Skeletal muscle tissue (tissue), 4 donors: ENCODE data around the gene PKP3. TPM values are rescaled to one million over a fixed set of nuclear protein-coding genes. Genes with fewer than 3 reads are reported as not detected.
"Not testable (repeated sequence)": the region's sequence is repeated elsewhere in the genome, so short reads cannot be mapped to it uniquely, and the experiment has no call there.

Source experiments
- H3K27ac ChIP-seq: one replicate; pipeline ENCODE4 v1.7.0; 2013; ENCODE audit warnings: mild to moderate bottlenecking, low read depth, low read length, inconsistent platforms
- H3K27me3 ChIP-seq, 3 donors: one replicate each; pipeline ENCODE4 v1.7.0; 2013; ENCODE audit warnings: low read length in 3 of 3; ENCODE audit not compliant: control insufficient read depth in 3 of 3, insufficient read depth in 3 of 3
- H3K36me3 ChIP-seq, 3 donors: one replicate each; pipeline ENCODE4 v1.7.0; 2013; ENCODE audit warnings: low read length in 3 of 3; ENCODE audit not compliant: control insufficient read depth in 3 of 3, insufficient read depth in 3 of 3
- H3K4me1 ChIP-seq, 3 donors: one replicate each; pipeline ENCODE4 v1.7.0; 2013; ENCODE audit warnings: low read length in 3 of 3, mild to moderate bottlenecking in 3 of 3; ENCODE audit not compliant: control insufficient read depth in 3 of 3, insufficient read depth in 3 of 3
- H3K4me3 ChIP-seq, 3 donors: one replicate each; pipeline ENCODE4 v1.7.0; 2013; ENCODE audit warnings: low read length in 3 of 3
- H3K9ac ChIP-seq, 3 donors: one replicate each; pipeline ENCODE4 v1.7.0; 2013; ENCODE audit warnings: low read length in 3 of 3, mild to moderate bottlenecking in 3 of 3, moderate library complexity in 2 of 3, low read depth in 1 of 3
- H3K9me3 ChIP-seq, 3 donors: one replicate each; pipeline ENCODE4 v1.7.0; 2013; ENCODE audit warnings: low read length in 3 of 3; ENCODE audit not compliant: control insufficient read depth in 3 of 3
- total RNA-seq: library from RNA; depleted of rRNA; stranded (reverse); fragments of >200 nt; gene quantifications from one replicate; pipeline ENCODE4 v1.2.3, GENCODE V29; 2014
- donor health status: Osteomylitis.

PKP3 gene
- total RNA-seq, 1 donor from 2014 or later: 1.0 TPM

DNA sequence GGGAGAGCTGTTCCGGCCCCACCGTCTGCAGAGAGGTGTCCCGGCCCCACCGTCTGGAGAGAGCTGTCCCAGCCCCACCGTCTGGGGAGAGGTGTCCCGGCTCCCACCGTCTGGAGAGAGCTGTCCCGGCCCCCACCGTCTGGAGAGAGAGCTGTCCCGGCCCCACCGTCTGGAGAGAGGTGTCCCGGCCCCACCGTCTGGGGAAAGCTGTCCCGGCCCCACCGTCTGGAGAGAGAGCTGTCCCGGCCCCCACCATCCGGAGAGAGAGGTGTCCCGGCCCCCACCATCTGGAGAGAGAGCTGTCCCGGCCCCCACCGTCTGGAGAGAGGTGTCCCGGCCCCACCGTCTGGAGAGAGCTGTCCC, 30.6 kb upstream of the PKP3 start:
- H3K9ac ChIP-seq, H3K27ac ChIP-seq, H3K4me1 ChIP-seq, H3K4me3 ChIP-seq, H3K9me3 ChIP-seq, H3K36me3 ChIP-seq: not testable (repeated sequence)
- H3K27me3 ChIP-seq: peaks cover 45 to 68% (median 46%) of the 10 kb centered on the region in 3 donors

DNA sequence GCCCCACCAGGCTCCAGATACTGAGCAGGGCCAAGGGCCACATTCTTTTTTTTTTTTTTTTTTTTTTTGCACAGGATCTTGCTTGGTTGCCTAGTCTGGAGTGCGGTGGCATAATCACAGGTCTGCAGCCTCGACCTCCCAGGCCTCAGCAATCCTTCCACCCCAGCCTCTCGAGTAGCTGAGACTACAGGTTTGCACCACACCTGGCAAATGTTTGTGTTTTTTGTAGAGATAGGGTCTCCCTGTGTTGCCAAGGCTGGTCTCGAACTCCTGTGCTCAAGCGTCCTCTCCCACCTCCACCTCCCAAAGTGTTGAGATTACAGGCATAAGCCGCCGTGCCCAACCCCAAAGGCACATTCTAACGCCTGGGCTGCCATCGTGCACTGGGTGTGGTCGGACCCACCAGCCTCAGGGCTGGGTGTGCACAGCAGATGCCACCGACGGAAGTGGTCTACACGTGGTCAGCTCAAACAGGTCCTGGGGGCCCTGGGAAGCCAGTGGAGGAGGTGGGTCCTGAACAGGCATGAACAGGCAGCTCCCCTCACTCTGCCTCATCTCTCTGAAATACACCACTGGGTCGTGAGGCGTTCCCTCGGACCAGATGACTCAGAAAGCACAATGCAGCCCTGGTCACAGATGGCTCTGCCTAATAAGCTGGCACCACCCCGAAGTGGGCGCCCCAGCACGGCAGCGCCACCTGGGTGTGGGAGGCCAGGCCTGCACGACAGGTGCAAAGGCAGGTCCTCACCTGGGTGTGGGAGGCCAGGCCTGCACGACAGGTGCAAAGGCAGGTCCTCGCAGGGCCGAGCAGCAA, 29.9 kb upstream of the PKP3 start:
- peaks cover 0 to 2% (median 0%) of the 10 kb centered on the region in 3 donors for H3K9me3 ChIP-seq
- no peak overlapping the region for H3K27ac ChIP-seq
- H3K4me1 ChIP-seq: peaks cover 0 to 7% (median 4%) of the 10 kb centered on the region in 3 donors
- H3K4me3 ChIP-seq: no peak overlapping the region
- H3K9ac ChIP-seq: no peak overlapping the region
- no peaks in the 10 kb centered on the region for H3K36me3 ChIP-seq
- peaks cover 47 to 70% (median 49%) of the 10 kb centered on the region in 3 donors for H3K27me3 ChIP-seq

DNA sequence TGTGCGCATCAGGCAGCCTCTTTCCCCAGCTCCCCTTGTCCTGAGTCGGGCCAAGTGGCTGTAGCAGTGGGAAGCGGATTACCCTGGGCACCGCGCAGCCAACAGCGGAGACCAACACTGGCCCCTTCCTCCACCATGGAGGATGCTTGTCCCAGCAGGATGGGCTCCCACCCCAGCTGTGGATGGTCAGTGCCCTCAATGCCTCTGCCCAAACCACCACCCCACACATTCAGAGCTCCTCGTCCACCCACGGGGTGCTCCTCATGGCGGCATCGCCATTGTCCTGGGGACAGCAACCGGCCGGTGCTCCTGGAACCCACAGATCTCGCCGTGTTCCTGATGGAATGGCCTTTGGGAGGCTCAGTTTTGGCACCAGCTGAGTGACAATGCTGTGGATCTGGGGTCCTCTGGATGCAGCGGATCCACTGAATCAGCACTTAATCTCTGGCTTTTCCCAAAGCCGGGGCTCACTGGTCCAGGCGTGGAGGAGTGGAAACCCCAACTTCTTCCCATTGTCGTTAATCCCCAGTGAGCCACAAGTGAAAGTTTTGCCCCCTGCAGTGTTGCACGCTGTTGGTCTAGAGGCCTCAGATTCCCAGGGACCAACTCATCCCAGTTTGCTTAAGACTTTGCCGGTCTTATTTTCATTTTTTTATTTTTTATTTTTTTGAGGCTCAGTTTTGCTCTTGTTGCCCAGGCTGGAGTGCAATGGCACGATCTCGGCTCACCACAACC, 28.9 kb upstream of the PKP3 start:
- Histone ChIP-seq H3K36me3 (no peaks in the 10 kb centered on the region), H3K4me1 (peaks cover 0 to 7% (median 4%) of the 10 kb centered on the region in 3 donors), H3K9ac (no peak overlapping the region), H3K4me3 (no peak overlapping the region), H3K27me3 (peaks cover 49 to 65% (median 50%) of the 10 kb centered on the region in 3 donors), H3K9me3 (peaks cover 0 to 2% (median 0%) of the 10 kb centered on the region in 3 donors), H3K27ac (no peak overlapping the region)

- Histone ChIP-seq H3K4me3 (no peak overlapping the region), H3K9me3 (no peaks in the 10 kb centered on the region), H3K9ac (no peak overlapping the region), H3K27ac (no peak overlapping the region), H3K4me1 (peaks cover 0 to 7% (median 4%) of the 10 kb centered on the region in 3 donors), H3K27me3 (peaks cover 51 to 64% (median 57%) of the 10 kb centered on the region in 3 donors), H3K36me3 (no peaks in the 10 kb centered on the region)
Observed at GRCh38 chr11:365831-366230, 28.2 kb upstream of the PKP3 start.

- Histone ChIP-seq H3K27ac (no peak overlapping the region), H3K4me3 (no peak overlapping the region), H3K9ac (no peak overlapping the region), H3K36me3 (no peaks in the 10 kb centered on the region), H3K9me3 (no peaks in the 10 kb centered on the region), H3K27me3 (peaks cover 62 to 72% (median 66%) of the 10 kb centered on the region in 3 donors), H3K4me1 (peaks cover 0 to 7% (median 4%) of the 10 kb centered on the region in 3 donors)
Observed at GRCh38 chr11:367956-368413, 26.0 kb upstream of the PKP3 start.

GRCh38 chr11:368414-369335, 25.3 kb upstream of the PKP3 start:
- Histone ChIP-seq H3K27ac (no peak overlapping the region), H3K9ac (peak overlapping the region in 1 of 3 donors; percentile 8), H3K4me1 (peaks cover 0 to 7% (median 4%) of the 10 kb centered on the region in 3 donors), H3K9me3 (no peaks in the 10 kb centered on the region), H3K36me3 (no peaks in the 10 kb centered on the region), H3K27me3 (peaks cover 62 to 72% (median 69%) of the 10 kb centered on the region in 3 donors), H3K4me3 (peak overlapping the region in 1 of 3 donors; percentile 22)

- Histone ChIP-seq H3K9me3 (no peaks in the 10 kb centered on the region), H3K4me3 (peak within 1 kb of the TSS in 1 of 3 donors; percentile 22), H3K27ac (no peak within 1 kb of the TSS), H3K36me3 (no peaks in the 10 kb centered on the region), H3K27me3 (peaks cover 56 to 67% (median 64%) of the 10 kb centered on the region in 3 donors), H3K4me1 (peaks cover 0 to 7% (median 4%) of the 10 kb centered on the region in 3 donors), H3K9ac (peak within 1 kb of the TSS in 1 of 3 donors; percentile 8)
Observed at GRCh38 chr11:369336-370018, 24.5 kb upstream of the PKP3 start, which contains the start of gene B4GALNT4. TSS of gene B4GALNT4 (plus strand) at chr11:369499. CDS start at chr11:369804, 305 bp downstream.

DNA sequence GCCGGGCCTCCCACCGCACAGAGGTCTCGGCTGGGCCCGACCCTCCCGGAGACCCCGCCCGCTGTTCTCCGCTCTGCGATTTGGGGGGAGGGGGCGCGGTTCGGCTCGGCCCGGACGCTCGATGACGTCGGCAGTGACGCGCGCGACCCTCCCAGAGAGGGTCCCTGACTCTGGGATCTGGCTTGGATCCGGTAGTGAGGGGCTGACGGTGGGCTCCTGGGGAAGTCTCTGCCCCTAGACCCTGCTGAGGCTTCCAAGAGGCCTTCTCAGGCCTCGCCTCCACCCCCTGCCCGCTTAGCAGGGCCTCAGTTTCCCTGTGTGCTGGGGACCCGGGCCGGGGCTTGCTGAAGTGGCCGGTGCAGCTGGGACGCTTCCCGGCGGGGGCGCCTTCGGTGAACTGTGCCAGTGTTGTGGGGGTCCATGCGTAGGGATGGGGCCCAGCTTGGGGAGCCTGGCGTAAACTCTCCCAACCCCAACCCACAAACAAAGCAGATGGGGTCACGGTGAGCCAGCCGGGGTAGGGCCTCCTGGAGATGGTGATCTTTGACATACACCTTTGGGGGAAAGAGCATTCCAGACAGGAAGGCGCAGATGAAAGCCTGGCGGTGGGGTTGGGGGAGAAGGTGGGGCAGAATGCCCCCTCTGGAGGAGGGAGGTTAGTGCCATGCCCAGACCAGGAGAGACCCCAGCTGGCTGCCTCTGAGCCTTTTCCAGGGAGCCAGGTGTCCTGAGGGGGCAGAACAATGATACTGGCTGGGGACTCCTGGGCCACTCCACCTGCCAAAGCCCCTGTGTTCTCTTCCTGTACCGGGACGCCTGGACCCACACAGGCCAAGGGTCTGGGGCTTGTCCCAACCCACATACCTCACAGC, 23.7 kb upstream of the PKP3 start:
- Histone ChIP-seq H3K36me3 (no peaks in the 10 kb centered on the region), H3K4me1 (peaks cover 0 to 7% (median 4%) of the 10 kb centered on the region in 3 donors), H3K27ac (no peak overlapping the region), H3K27me3 (peaks cover 47 to 59% (median 56%) of the 10 kb centered on the region in 3 donors), H3K4me3 (no peak overlapping the region), H3K9ac (no peak overlapping the region), H3K9me3 (no peaks in the 10 kb centered on the region)
